Naive thymus-derived CD4-positive, alpha-beta T cell (primary cell): ENCODE results near the gene ZNF653. TPM values are rescaled to one million over a fixed set of nuclear protein-coding genes. Genes with fewer than 3 reads are reported as not detected.

Experiments
- ATAC-seq: fragments of 150-1000 bp; cut with Tn5 transposase; 2 replicates; pipeline ENCODE4 v1.10.0; 2021; ENCODE audit warnings: mild to moderate bottlenecking, moderate library complexity
- CTCF ChIA-PET: fragments of 350-600 bp; sonication (Branson Sonifier 250); formaldehyde crosslinking; loops from one replicate; lab custom pipeline; 2021; ENCODE audit warnings: antibody characterized with exemption; lab: Charles Lee
- POLR2A ChIA-PET: fragments of 350-600 bp; sonication (Branson Sonifier 250); formaldehyde crosslinking; loops from one replicate; lab custom pipeline; 2021; ENCODE audit warnings: antibody characterized with exemption, inconsistent platforms; lab: Charles Lee
- DNase-seq, 9 donors: peaks; one replicate each; pipeline versions ENCODE4 v3.0.0 to v3.0.0-alpha.2; 2020 to 2022; ENCODE audit warnings: mixed read lengths in 1 of 9
- H3K27ac ChIP-seq: one replicate; pipeline ENCODE4 v1.7.0; 2013; ENCODE audit warnings: mild to moderate bottlenecking, low read depth, low read length, moderate library complexity
- H3K27me3 ChIP-seq, 2 donors: one replicate each; pipeline ENCODE4 v1.7.0; 2013; ENCODE audit warnings: low read length in 2 of 2, mild to moderate bottlenecking in 2 of 2, moderate library complexity in 2 of 2; ENCODE audit not compliant: control insufficient read depth in 2 of 2, insufficient read depth in 2 of 2
- H3K36me3 ChIP-seq, 3 experiments: 1 replicate in 2 of 3; 2 replicates in 1 of 3; pipeline ENCODE4 v1.7.0; 2013; ENCODE audit warnings: low read length in 3 of 3, mild to moderate bottlenecking in 3 of 3, moderate library complexity in 1 of 3; ENCODE audit not compliant: insufficient read depth in 3 of 3, control insufficient read depth in 2 of 3
- H3K4me1 ChIP-seq, 2 donors: one replicate each; pipeline ENCODE4 v1.7.0; 2013; ENCODE audit warnings: low read length in 2 of 2, mild to moderate bottlenecking in 2 of 2, moderate library complexity in 1 of 2; ENCODE audit not compliant: control insufficient read depth in 2 of 2, insufficient read depth in 2 of 2
- H3K4me3 ChIP-seq: 2 replicates; pipeline ENCODE4 v1.7.0; 2013; ENCODE audit warnings: mild to moderate bottlenecking, low read length
- H3K9me3 ChIP-seq, 3 experiments: 1 replicate in 2 of 3; 2 replicates in 1 of 3; pipeline ENCODE4 v1.7.0; 2013; ENCODE audit warnings: low read length in 3 of 3; ENCODE audit not compliant: control insufficient read depth in 2 of 3
- H3K27ac Mint-ChIP-seq, 9 donors: one replicate each; pipeline ENCODE4 v1.8.0; 2020 to 2022; ENCODE audit warnings: mixed read lengths in 9 of 9, mild to moderate bottlenecking in 8 of 9, moderate library complexity in 5 of 9, inconsistent platforms in 2 of 9
- H3K27me3 Mint-ChIP-seq, 5 donors: one replicate each; pipeline ENCODE4 v1.8.0; 2021 to 2022; ENCODE audit warnings: mixed read lengths in 5 of 5, mild to moderate bottlenecking in 1 of 5
- H3K36me3 Mint-ChIP-seq, 5 donors: one replicate each; pipeline ENCODE4 v1.8.0; 2020 to 2022; ENCODE audit warnings: mixed read lengths in 5 of 5, mild to moderate bottlenecking in 3 of 5, inconsistent platforms in 1 of 5
- H3K4me1 Mint-ChIP-seq, 7 donors: one replicate each; pipeline ENCODE4 v1.8.0; 2020 to 2022; ENCODE audit warnings: mixed read lengths in 7 of 7, mild to moderate bottlenecking in 3 of 7, inconsistent platforms in 1 of 7
- H3K4me3 Mint-ChIP-seq, 10 donors: one replicate each; pipeline ENCODE4 v1.8.0; 2020 to 2022; ENCODE audit warnings: mild to moderate bottlenecking in 10 of 10, mixed read lengths in 10 of 10, moderate library complexity in 6 of 10, inconsistent platforms in 2 of 10
- H3K9me3 Mint-ChIP-seq, 11 donors: one replicate each; pipeline ENCODE4 v1.8.0; 2020 to 2022; ENCODE audit warnings: mixed read lengths in 11 of 11, mild to moderate bottlenecking in 4 of 11, inconsistent platforms in 1 of 11, moderate library complexity in 1 of 11
- intact Hi-C, 2 donors: fragments of 100-400 bp; cut with micrococcal nuclease; formaldehyde crosslinking; loops; one replicate each; pipeline ENCODE4 v1.15.1; 2023
- polyA plus RNA-seq, 2 donors: library from polyadenylated mRNA; unstranded; fragments of 300-500 nt; fragmentation: Illumina TruSeq; gene quantifications; one replicate each; pipeline ENCODE4 v1.2.3, GENCODE V29; 2021
- total RNA-seq, 6 experiments: library from RNA in 5 of 6; stranded (reverse) in 5 of 6; gene quantifications; 1 replicate in 5 of 6; 2 replicates in 1 of 6; pipeline ENCODE4 v1.2.3 and lab custom pipeline; 2021 to 2026

The ZNF653 gene
- total and polyA plus RNA-seq, 7 experiments from 2014 or later, result 1.7 to 23.9 (median 11.8) TPM

DNA sequence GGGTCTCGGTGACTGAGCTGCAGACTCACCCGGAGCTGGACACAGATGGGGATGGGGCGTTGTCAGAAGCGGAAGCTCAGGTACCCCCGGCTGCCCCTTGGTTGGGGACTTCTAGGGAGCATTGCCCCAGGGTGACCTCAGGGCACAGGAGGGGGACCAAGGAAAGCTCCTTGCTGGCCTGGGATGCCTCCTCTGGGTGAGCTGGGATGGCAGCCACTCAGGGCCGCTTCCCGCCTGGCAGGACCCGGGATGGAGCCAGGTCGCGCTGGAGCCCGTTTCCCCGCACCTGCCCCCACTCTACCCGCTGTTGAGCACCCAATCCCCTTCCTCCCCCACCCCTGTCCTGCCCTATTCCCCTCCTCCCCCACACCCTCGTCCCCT, 59.4 kb downstream of the ZNF653 start:
- Histone ChIP-seq H3K4me1 (no peaks in the 10 kb centered on the region), H3K4me3 (no peak overlapping the region), H3K27ac (no peak overlapping the region), H3K36me3 (peaks cover 0 to 79% (median 14%) of the 10 kb centered on the region in 3 experiments), H3K9me3 (no peaks in the 10 kb centered on the region), H3K27me3 (no peaks in the 10 kb centered on the region)
- ATAC-seq (no peak), DNase-seq (no peak)
- POLR2A ChIA-PET, result interaction anchor here (0.6 kb wide), 1 partner anchor 24 kb away, joined by 3 read pairs; no protein-coding TSS in a partner anchor
- Mint-ChIP-seq H3K27ac (no peak overlapping the region), H3K9me3 (no peaks in the 10 kb centered on the region), H3K36me3 (peaks cover 4 to 10% (median 7%) of the 10 kb centered on the region in 5 donors), H3K4me1 (peaks cover 0 to 8% (median 5%) of the 10 kb centered on the region in 7 donors), H3K27me3 (no peaks in the 10 kb centered on the region), H3K4me3 (no peak overlapping the region)
- intact Hi-C loops, result loop anchor here (1.0 to 2.0 kb wide), 2 partner anchors 65 to 153 kb away; no protein-coding TSS in a partner anchor
- CTCF ChIA-PET, result interaction anchor here (0.6 kb wide), 1 partner anchor 83 kb away, joined by 3 read pairs; no protein-coding TSS in a partner anchor

GRCh38 chr19:11445141-11445540, 60.5 kb downstream of the ZNF653 start:
- Histone ChIP-seq H3K27me3 (no peaks in the 10 kb centered on the region), H3K9me3 (no peaks in the 10 kb centered on the region), H3K4me1 (no peaks in the 10 kb centered on the region), H3K4me3 (no peak overlapping the region), H3K27ac (no peak overlapping the region), H3K36me3 (peaks cover 0 to 90% (median 18%) of the 10 kb centered on the region in 3 experiments)
- intact Hi-C loops, result no loop called here
- H3K27ac Mint-ChIP-seq, result no peak overlapping the region
- ChIA-PET CTCF (no interaction called here), POLR2A (no interaction called here)
- H3K9me3 Mint-ChIP-seq, result no peaks in the 10 kb centered on the region
- no peaks in the 10 kb centered on the region for H3K27me3 Mint-ChIP-seq
- DNase-seq (no peak), ATAC-seq (no peak)
- H3K36me3 Mint-ChIP-seq, result peaks cover 4 to 16% (median 11%) of the 10 kb centered on the region in 5 donors
- H3K4me1 Mint-ChIP-seq, result peaks cover 0 to 10% (median 5%) of the 10 kb centered on the region in 7 donors
- H3K4me3 Mint-ChIP-seq, result no peak overlapping the region

GRCh38 chr19:11444059-11444458, 61.6 kb downstream of the ZNF653 start:
- H3K27ac Mint-ChIP-seq, result no peak overlapping the region
- no peak overlapping the region for H3K27ac ChIP-seq
- peaks cover 0 to 10% (median 5%) of the 10 kb centered on the region in 7 donors for H3K4me1 Mint-ChIP-seq

DNA sequence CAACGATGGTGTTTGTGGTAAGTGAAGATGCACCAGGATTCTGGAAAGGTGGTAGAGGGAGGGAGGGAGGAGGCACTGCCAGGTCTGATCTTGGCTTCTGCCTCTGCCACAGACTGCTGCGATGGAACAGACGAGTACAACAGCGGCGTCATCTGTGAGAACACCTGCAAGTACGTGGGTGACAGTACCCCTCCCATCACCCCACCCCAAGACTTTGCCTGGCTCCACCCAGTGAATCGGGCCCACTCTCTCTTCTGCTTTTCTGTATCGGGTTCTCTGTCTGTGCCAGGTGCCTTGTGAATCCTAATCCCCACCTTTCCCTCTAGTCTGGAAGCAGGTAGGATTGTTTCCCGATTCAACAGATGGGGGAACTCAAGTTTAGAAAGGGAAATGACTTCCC, 67.7 kb downstream of the ZNF653 start:
- H3K27ac ChIP-seq, result no peak overlapping the region
- Mint-ChIP-seq H3K27ac (peak overlapping the region in 4 of 9 donors; percentile 38 to 65 (median 50)), H3K36me3 (peaks cover 4 to 25% (median 16%) of the 10 kb centered on the region in 5 donors)

More at GRCh38 chr19:11444059-11444458, 61.6 kb downstream of the ZNF653 start:
- Mint-ChIP-seq H3K9me3 (no peaks in the 10 kb centered on the region), H3K27me3 (no peaks in the 10 kb centered on the region), H3K4me3 (no peak overlapping the region), H3K36me3 (peaks cover 4 to 16% (median 11%) of the 10 kb centered on the region in 5 donors)
- CTCF ChIA-PET, result interaction anchor here (0.6 to 1.4 kb wide), 2 partner anchors 63 to 322 kb away, joined by 4 to 7 read pairs; no protein-coding TSS in a partner anchor
- Histone ChIP-seq H3K27me3 (no peaks in the 10 kb centered on the region), H3K9me3 (no peaks in the 10 kb centered on the region), H3K4me3 (no peak overlapping the region), H3K4me1 (no peaks in the 10 kb centered on the region), H3K36me3 (peaks cover 0 to 91% (median 18%) of the 10 kb centered on the region in 3 experiments)
- ATAC-seq, result no peak
- POLR2A ChIA-PET, result no interaction called here
- DNase-seq, result no peak
- intact Hi-C loops, result no loop called here

GRCh38 chr19:11435833-11436313, 69.8 kb downstream of the ZNF653 start:
- Mint-ChIP-seq H3K36me3 (peaks cover 0 to 15% (median 7%) of the 10 kb centered on the region in 5 donors), H3K4me3 (peak overlapping the region; percentile 96 to 100 (median 99)), H3K4me1 (peaks cover 10 to 34% (median 24%) of the 10 kb centered on the region in 7 donors), H3K27me3 (peaks cover 0 to 3% (median 0%) of the 10 kb centered on the region in 5 donors), H3K27ac (peak overlapping the region; percentile 91 to 98 (median 97)), H3K9me3 (no peaks in the 10 kb centered on the region)
- no peaks in the 10 kb centered on the region for H3K9me3 ChIP-seq
- CTCF ChIA-PET, result interaction anchor here (0.6 to 1.9 kb wide), 5 partner anchors 14 to 58 kb away, joined by 3 to 7 read pairs (median 3); no protein-coding TSS in a partner anchor
- peak overlapping the region; percentile 77 for H3K4me3 ChIP-seq
- H3K27me3 ChIP-seq, result no peaks in the 10 kb centered on the region
- peak in 1 of 9 donors; percentile 21 for DNase-seq
- no peak for ATAC-seq
- intact Hi-C loops, result loop anchor here (1.0 to 5.0 kb wide), 18 partner anchors 14 to 1715 kb away; partner anchors contain the start of genes CCDC159 (in 2 of the 2), ECSIT (in 2 of the 2), ELOF1 (in 2 of the 2) and TMEM205 (in 2 of the 2)
- H3K27ac ChIP-seq, result peak overlapping the region; percentile 77
- peaks cover 0 to 37% (median 7%) of the 10 kb centered on the region in 3 experiments for H3K36me3 ChIP-seq
- peaks cover 13 to 16% of the 10 kb centered on the region in 2 donors for H3K4me1 ChIP-seq
- POLR2A ChIA-PET, result interaction anchor here (1.0 to 1.9 kb wide), 4 partner anchors 53 to 93 kb away, joined by 4 to 24 read pairs (median 8); partner anchors contain the start of genes ECSIT and SWSAP1

More for the DNA sequence above, 67.7 kb downstream of the ZNF653 start:
- Histone ChIP-seq H3K9me3 (no peaks in the 10 kb centered on the region), H3K36me3 (peaks cover 0 to 55% (median 16%) of the 10 kb centered on the region in 3 experiments), H3K27me3 (no peaks in the 10 kb centered on the region), H3K4me1 (peaks cover 13 to 16% of the 10 kb centered on the region in 2 donors), H3K4me3 (no peak overlapping the region)
- Mint-ChIP-seq H3K9me3 (no peaks in the 10 kb centered on the region), H3K4me1 (peaks cover 15 to 39% (median 25%) of the 10 kb centered on the region in 7 donors), H3K4me3 (peak overlapping the region in 6 of 10 donors; percentile 51 to 74 (median 60)), H3K27me3 (no peaks in the 10 kb centered on the region)
- POLR2A ChIA-PET, result no interaction called here
- CTCF ChIA-PET, result interaction anchor here (0.5 kb wide), 1 partner anchor 465 kb away, joined by 4 read pairs; no protein-coding TSS in a partner anchor
- intact Hi-C loops, result loop anchor here in 1 of 2 donors (5.0 kb wide), 1 partner anchor 281 kb away; the partner anchor contains the start of gene SPC24
- DNase-seq (no peak), ATAC-seq (no peak)

GRCh38 chr19:11435057-11435832, 70.4 kb downstream of the ZNF653 start, which contains the start of the genes ODAD3 and PRKCSH:
Gene ODAD3, minus strand, starts transcription at chr19:11435121. Its CDS starts 105 bp downstream, at chr19:11435016.
Gene PRKCSH, plus strand, starts transcription at chr19:11435635. Its CDS starts 483 bp downstream, at chr19:11436118.
- Mint-ChIP-seq H3K27me3 (peaks cover 0 to 8% (median 0%) of the 10 kb centered on the region in 5 donors), H3K27ac (peak within 1 kb of the TSS; percentile 91 to 98 (median 97)), H3K4me3 (peak within 1 kb of the TSS; percentile 96 to 100 (median 99)), H3K9me3 (no peaks in the 10 kb centered on the region), H3K36me3 (peaks cover 0 to 13% (median 5%) of the 10 kb centered on the region in 5 donors), H3K4me1 (peaks cover 10 to 34% (median 24%) of the 10 kb centered on the region in 7 donors)
- H3K4me1 ChIP-seq, result peaks cover 13 to 16% of the 10 kb centered on the region in 2 donors
- H3K27me3 ChIP-seq, result no peaks in the 10 kb centered on the region
- ATAC-seq (peak; percentile 97), DNase-seq (peak; percentile 90 to 99 (median 97))
- intact Hi-C loops, result loop anchor here (1.0 to 5.0 kb wide), 18 partner anchors 13 to 1716 kb away; partner anchors contain the start of genes CCDC159 (in 2 of the 2), ECSIT (in 2 of the 2), ELOF1 (in 2 of the 2) and TMEM205 (in 2 of the 2)
- ChIA-PET POLR2A (interaction anchor here (1.0 to 1.9 kb wide), 4 partner anchors 52 to 94 kb away, joined by 4 to 24 read pairs (median 8); partner anchors contain the start of genes ECSIT and SWSAP1), CTCF (interaction anchor here (0.6 to 1.9 kb wide), 5 partner anchors 13 to 58 kb away, joined by 3 to 7 read pairs (median 3); no protein-coding TSS in a partner anchor)
- H3K4me3 ChIP-seq, result peak within 1 kb of the TSS; percentile 77
- peaks cover 0 to 30% (median 7%) of the 10 kb centered on the region in 3 experiments for H3K36me3 ChIP-seq
- no peaks in the 10 kb centered on the region for H3K9me3 ChIP-seq
- peak within 1 kb of the TSS; percentile 77 for H3K27ac ChIP-seq
